ENCODE measurements around the gene USP47. TPM values are rescaled to one million over a fixed set of nuclear protein-coding genes. Genes with fewer than 3 reads are reported as not detected.

Gene USP47
- polyA plus RNA-seq, 2 of the 4 experiments (the other 2 are of a cell fraction): 31.0 to 32.8 TPM

- no peak for TF ChIP-seq CTCF (IDR thresholded peaks at IDR 0.05)
- no peak for TF ChIP-seq FOSL2 (IDR thresholded peaks at IDR 0.05)
- no peak for TF ChIP-seq FOSL2 (CRISPR knock-in tag; IDR thresholded peaks at IDR 0.05)
- no peak for TF ChIP-seq CBX2 (IDR thresholded peaks at IDR 0.05; ENCODE audit: borderline replicate concordance, low read depth)
- no peak for TF ChIP-seq FOSB (CRISPR knock-in tag; IDR thresholded peaks at IDR 0.05)
- no peak for TF ChIP-seq ZFP36 (IDR thresholded peaks at IDR 0.05; ENCODE audit: borderline replicate concordance, partially characterized antibody)
- TF ChIP-seq USF2 (IDR thresholded peaks at IDR 0.05): no peak
- no peak overlapping the region for H3K4me2 ChIP-seq
- H3K9me3 ChIP-seq: no peaks in the 10 kb centered on the region
- 81% methylated on average over 10 of the region's 15 CpGs for WGBS (ENCODE audit: missing lambda C conversion rate)
- ChIA-PET CTCF (interaction anchor here (1.2 to 8.8 kb wide), 5 partner anchors 9 to 166 kb away, joined by 3 to 98 read pairs (median 12); no protein-coding TSS in a partner anchor), POLR2A (no interaction called here)
- H3K4me1 ChIP-seq: no peaks in the 10 kb centered on the region
- no peak overlapping the region for H3K4me3 ChIP-seq
- no peak for DNase-seq (ENCODE audit: low read depth in 1 of 2, low spot score in 1 of 2)
- ATAC-seq: no peak
- no peak overlapping the region for H3K27ac ChIP-seq
- no peak for FAIRE-seq
Measured at GRCh38 chr11:11963842-11964773, 122.3 kb downstream of the USP47 start.

- H3K4me3 ChIP-seq: no peak overlapping the region
- POLR2A ChIA-PET: no interaction called here
- no peak overlapping the region for H3K4me2 ChIP-seq
- no peaks in the 10 kb centered on the region for H3K9me3 ChIP-seq
- H3K4me1 ChIP-seq: no peaks in the 10 kb centered on the region
- no peak for TF ChIP-seq FOSB (CRISPR knock-in tag; IDR thresholded peaks at IDR 0.05)
- TF ChIP-seq JUN (IDR thresholded peaks at IDR 0.05): no peak
- TF ChIP-seq ZC3H11A (IDR thresholded peaks at IDR 0.05): no peak
- TF ChIP-seq CBX8 (IDR thresholded peaks at IDR 0.05): no peak
- TF ChIP-seq HES2 (IDR thresholded peaks at IDR 0.05): no peak
- no peak for TF ChIP-seq ATOH8 (CRISPR knock-in tag; IDR thresholded peaks at IDR 0.05; ENCODE audit: low read depth)
- TF ChIP-seq RFX5 (IDR thresholded peaks at IDR 0.05): no peak
- no peak for TF ChIP-seq ESRRA (IDR thresholded peaks at IDR 0.05; ENCODE audit: borderline replicate concordance, low read length)
- no peak for TF ChIP-seq EHMT2 (IDR thresholded peaks at IDR 0.05; ENCODE audit: low read depth)
- no peak for TF ChIP-seq HOXB5 (CRISPR knock-in tag; IDR thresholded peaks at IDR 0.05)
- no peak for TF ChIP-seq RCOR1 (IDR thresholded peaks at IDR 0.05; ENCODE audit: low read depth, low read length)
- TF ChIP-seq REST (IDR thresholded peaks at IDR 0.05): no peak
- no peak for TF ChIP-seq CTCF (IDR thresholded peaks at IDR 0.05)
- no peak for TF ChIP-seq E2F6 (IDR thresholded peaks at IDR 0.05; ENCODE audit: borderline replicate concordance, low read depth)
- TF ChIP-seq CBX2 (IDR thresholded peaks at IDR 0.05; ENCODE audit: borderline replicate concordance, low read depth): no peak
- ATAC-seq (no peak), DNase-seq (ENCODE audit: low read depth in 1 of 2, low spot score in 1 of 2) (no peak), FAIRE-seq (no peak)
- CTCF ChIA-PET: interaction anchor here (1.2 to 8.8 kb wide), 7 partner anchors 10 to 317 kb away, joined by 3 to 98 read pairs (median 10); no protein-coding TSS in a partner anchor
- WGBS (ENCODE audit: missing lambda C conversion rate): 93% methylated on average over 5 of the region's 5 CpGs
- no peak overlapping the region for H3K27ac ChIP-seq
Measured at GRCh38 chr11:11964774-11965150, 123.0 kb downstream of the USP47 start.
